Loucy (cell line): ENCODE measurements around the gene RNF19B.

Experiments used
- EZH2phosphoT487 ChIP-seq: fragments of 200-600 bp; IDR thresholded peaks from 2 replicates; pipeline ENCODE4 v1.6.1; 2018; ENCODE audit warnings: antibody characterized with exemption, mild to moderate bottlenecking, moderate library complexity, borderline replicate concordance
- TF ChIP-seq, protein P1 (sequence below): fragments of 200-600 bp; sonication (generic); conservative IDR thresholded peaks from 2 replicates; pipeline ENCODE4 v1.5.1; 2014; ENCODE audit warnings: mild to moderate bottlenecking, antibody characterized with exemption, low read length

DNA sequence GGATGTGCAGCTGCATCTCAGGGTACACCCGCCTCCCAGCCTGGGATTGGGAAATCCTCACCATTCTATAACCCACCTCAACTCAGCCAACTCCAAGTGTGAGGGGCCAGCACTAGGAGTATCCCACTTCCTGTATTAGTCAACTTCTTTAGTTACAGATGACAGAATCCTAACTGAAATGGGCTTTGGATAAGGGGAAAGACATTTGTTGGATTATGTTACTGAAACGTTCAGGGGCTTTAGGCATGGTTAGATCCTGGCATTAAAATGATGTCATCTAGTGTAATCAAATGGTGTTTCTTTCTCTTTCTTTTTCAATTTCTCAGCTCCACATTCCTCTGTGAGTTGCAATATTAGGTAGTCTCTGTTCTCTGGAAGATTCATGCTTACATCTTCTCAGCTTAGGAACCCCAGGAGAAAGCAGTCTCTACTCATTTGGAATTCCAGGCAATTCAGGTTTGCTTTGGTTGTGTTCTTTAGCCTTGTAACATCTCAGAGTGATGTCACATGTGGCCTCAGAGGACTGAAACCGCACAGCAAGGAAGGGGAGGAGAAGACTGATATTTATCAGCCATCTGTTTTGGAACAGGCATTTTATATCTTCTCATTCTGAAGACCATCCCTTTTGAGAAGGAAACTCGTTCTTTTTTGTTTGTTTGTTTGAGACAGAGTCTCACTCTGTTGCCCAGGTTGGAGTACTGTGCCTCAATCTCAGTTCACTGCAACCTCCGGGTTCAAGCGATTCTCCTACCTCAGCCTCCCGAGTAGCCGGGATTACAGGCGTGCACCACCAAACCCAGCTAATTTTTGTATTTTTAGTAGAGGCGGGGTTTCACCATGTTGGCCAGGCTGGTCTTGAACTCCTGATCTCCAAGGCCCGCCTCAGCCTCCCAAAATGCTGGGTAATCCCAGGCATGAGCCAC, 44.5 kb downstream of the RNF19B start:
- TF ChIP-seq, protein P1, sequence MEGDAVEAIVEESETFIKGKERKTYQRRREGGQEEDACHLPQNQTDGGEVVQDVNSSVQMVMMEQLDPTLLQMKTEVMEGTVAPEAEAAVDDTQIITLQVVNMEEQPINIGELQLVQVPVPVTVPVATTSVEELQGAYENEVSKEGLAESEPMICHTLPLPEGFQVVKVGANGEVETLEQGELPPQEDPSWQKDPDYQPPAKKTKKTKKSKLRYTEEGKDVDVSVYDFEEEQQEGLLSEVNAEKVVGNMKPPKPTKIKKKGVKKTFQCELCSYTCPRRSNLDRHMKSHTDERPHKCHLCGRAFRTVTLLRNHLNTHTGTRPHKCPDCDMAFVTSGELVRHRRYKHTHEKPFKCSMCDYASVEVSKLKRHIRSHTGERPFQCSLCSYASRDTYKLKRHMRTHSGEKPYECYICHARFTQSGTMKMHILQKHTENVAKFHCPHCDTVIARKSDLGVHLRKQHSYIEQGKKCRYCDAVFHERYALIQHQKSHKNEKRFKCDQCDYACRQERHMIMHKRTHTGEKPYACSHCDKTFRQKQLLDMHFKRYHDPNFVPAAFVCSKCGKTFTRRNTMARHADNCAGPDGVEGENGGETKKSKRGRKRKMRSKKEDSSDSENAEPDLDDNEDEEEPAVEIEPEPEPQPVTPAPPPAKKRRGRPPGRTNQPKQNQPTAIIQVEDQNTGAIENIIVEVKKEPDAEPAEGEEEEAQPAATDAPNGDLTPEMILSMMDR: no peak
- TF ChIP-seq EZH2phosphoT487: no peak
